ENCODE measurements around the gene GPA33.

GPA33 gene

GRCh38 chr1:167090314-167090942 is at the start of gene GPA33:
Gene GPA33 (minus strand): TSS chr1:167090377. CDS start chr1:167090287, 90 bp downstream.
- DNase-seq (ENCODE audit: low read depth): no peak
- no peak within 1 kb of the TSS for H3K4me3 ChIP-seq (ENCODE audit: low read depth, low read length)
- TF ChIP-seq CTCF (conservative IDR thresholded peaks at IDR 0.05; ENCODE audit: low read depth, low read length): no peak

- no peak for DNase-seq (ENCODE audit: low read depth)
- TF ChIP-seq CTCF (conservative IDR thresholded peaks at IDR 0.05; ENCODE audit: low read depth, low read length): no peak
- H3K4me3 ChIP-seq (ENCODE audit: low read depth, low read length): no peak overlapping the region
Measured at GRCh38 chr1:167138703-167139102, 48.5 kb upstream of the GPA33 start.

GRCh38 chr1:167137793-167138510 is 47.8 kb upstream of the GPA33 start:
- no peak for TF ChIP-seq CTCF (conservative IDR thresholded peaks at IDR 0.05; ENCODE audit: low read depth, low read length)
- no peak overlapping the region for H3K4me3 ChIP-seq (ENCODE audit: low read depth, low read length)
- no peak for DNase-seq (ENCODE audit: low read depth)

GRCh38 chr1:167137332-167137781 is 47.2 kb upstream of the GPA33 start:
- no peak for TF ChIP-seq CTCF (conservative IDR thresholded peaks at IDR 0.05; ENCODE audit: low read depth, low read length)
- no peak overlapping the region for H3K4me3 ChIP-seq (ENCODE audit: low read depth, low read length)
- no peak for DNase-seq (ENCODE audit: low read depth)

- no peak overlapping the region for H3K4me3 ChIP-seq (ENCODE audit: low read depth, low read length)
- DNase-seq (ENCODE audit: low read depth): no peak
- no peak for TF ChIP-seq CTCF (conservative IDR thresholded peaks at IDR 0.05; ENCODE audit: low read depth, low read length)
Measured at GRCh38 chr1:167136806-167137205, 46.6 kb upstream of the GPA33 start.

- no peak overlapping the region for H3K4me3 ChIP-seq (ENCODE audit: low read depth, low read length)
- TF ChIP-seq CTCF (conservative IDR thresholded peaks at IDR 0.05; ENCODE audit: low read depth, low read length): no peak
- DNase-seq (ENCODE audit: low read depth): peak; percentile 87
Measured at GRCh38 chr1:167136191-167136614, 46.0 kb upstream of the GPA33 start.
